HepG2 (cell line): ENCODE data around the gene RASGRP2. TPM values are rescaled to one million over a fixed set of nuclear protein-coding genes. Genes with fewer than 3 reads are reported as not detected.

Experiments
- ATAC-seq: fragments of 200-7000 bp; cut with Tn5 transposase; 3 replicates; pipeline ENCODE4 v1.9.1; 2020; ENCODE audit warnings: mild to moderate bottlenecking, moderate library complexity
- BruUV-seq: library from RNA; stranded (reverse); fragments of 400-500 nt; replicated peaks from 2 replicates; lab custom pipeline; 2021; lab: Mats Ljungman, UMichigan
- CTCF ChIA-PET: fragments of 300-600 bp; formaldehyde crosslinking; extraction: SDS; loops from one replicate; lab custom pipeline; 2021; ENCODE audit warnings: low total read pairs, inconsistent platforms, low intra/inter-chr PET ratio; lab: Yijun Ruan, JAX
- POLR2A ChIA-PET: fragments of 350-600 bp; sonication (Branson Sonifier 250); formaldehyde crosslinking; loops from one replicate; lab custom pipeline; 2020; ENCODE audit warnings: antibody characterized with exemption, inconsistent platforms; lab: Yijun Ruan, JAX
- DNase-seq: peaks from one replicate; pipeline ENCODE4 v3.0.0-alpha.2; 2015; ENCODE audit warnings: low spot score
- FAIRE-seq: peaks from 3 replicates; lab custom pipeline; 2011; peaks lifted over from hg19 to GRCh38; lab: Jason Lieb, UNC
- H2AFZ ChIP-seq: one replicate; pipeline ENCODE4 v1.6.1; 2011; ENCODE audit warnings: low read length, inconsistent platforms
- H3K27ac ChIP-seq: fragments of 300-600 bp; 3 replicates; pipeline ENCODE4 v1.8.0; 2011; ENCODE audit warnings: mixed run types, mild to moderate bottlenecking, mixed read lengths, low read length, inconsistent platforms; ENCODE audit not compliant: insufficient read depth; ENCODE audit errors: extremely low read length
- H3K27me3 ChIP-seq, 2 experiments: fragments of 200-600 bp in 1 of 2; 2 replicates in 1 of 2; 3 replicates in 1 of 2; pipeline versions ENCODE4 v1.6.0 to v1.8.0; 2011; ENCODE audit warnings: low read length in 2 of 2, mild to moderate bottlenecking in 2 of 2, moderate library complexity in 2 of 2, inconsistent platforms in 1 of 2; ENCODE audit not compliant: insufficient read depth in 2 of 2, control insufficient read depth in 1 of 2
- H3K36me3 ChIP-seq, 2 experiments: fragments of 200-600 bp in 1 of 2; replicated peaks in 1 of 2; 2 replicates in 1 of 2; 3 replicates in 1 of 2; pipeline versions ENCODE4 v1.5.1 to v1.8.0; 2011; ENCODE audit warnings: low read length in 2 of 2, inconsistent platforms in 1 of 2; ENCODE audit not compliant: insufficient read depth in 2 of 2, control insufficient read depth in 1 of 2
- H3K4me1 ChIP-seq: 2 replicates; pipeline ENCODE4 v1.5.1; 2012; ENCODE audit warnings: low read length, inconsistent platforms; ENCODE audit not compliant: insufficient read depth
- H3K4me2 ChIP-seq: 2 replicates; pipeline ENCODE4 v1.6.0; 2011; ENCODE audit warnings: low read depth, low read length, inconsistent platforms
- H3K4me3 ChIP-seq, 3 experiments: fragments of 200-600 bp in 1 of 3; sonication (generic), shearing (Covaris generic) in 1 of 3; replicated peaks in 1 of 3; 2 replicates each; pipeline ENCODE4 v1.5.1; 2011 to 2016; ENCODE audit warnings: low read length in 3 of 3, inconsistent platforms in 2 of 3, low read depth in 2 of 3, mild to moderate bottlenecking in 2 of 3, control low read depth in 1 of 3, mixed read lengths in 1 of 3; ENCODE audit not compliant: insufficient read depth in 1 of 3
- H3K79me2 ChIP-seq: one replicate; pipeline ENCODE4 v1.6.1; 2011; ENCODE audit warnings: low read length, inconsistent platforms; ENCODE audit not compliant: insufficient read depth
- H3K9ac ChIP-seq: 2 replicates; pipeline ENCODE4 v1.6.0; 2011; ENCODE audit warnings: mild to moderate bottlenecking, low read depth, low read length, inconsistent platforms; ENCODE audit not compliant: insufficient read depth
- H3K9me3 ChIP-seq: 2 replicates; pipeline ENCODE4 v1.5.1; 2012; ENCODE audit warnings: mild to moderate bottlenecking, low read length
- H4K20me1 ChIP-seq: 2 replicates; pipeline ENCODE4 v1.6.0; 2011; ENCODE audit warnings: inconsistent platforms, mild to moderate bottlenecking, low read length, moderate library complexity; ENCODE audit not compliant: insufficient read depth
- AGO2 ChIP-seq: fragments of 200-400 bp; formaldehyde crosslinking; optimal IDR thresholded peaks from 2 replicates; pipeline ENCODE3; 2017; ENCODE audit warnings: mild to moderate bottlenecking, low read depth, low read length, moderate library complexity
- CTCF ChIP-seq: sonication (generic); formaldehyde crosslinking; IDR thresholded peaks from 2 replicates; pipeline ENCODE4 v1.5.0; 2020; ENCODE audit warnings: mild to moderate bottlenecking, missing genetic modification reagents, moderate library complexity
- DMAP1 ChIP-seq: IDR thresholded peaks from 2 replicates; pipeline ENCODE4 v1.6.1; 2016
- DNMT3B ChIP-seq: conservative IDR thresholded peaks from 2 replicates; pipeline ENCODE4 v1.6.1; 2016; ENCODE audit warnings: missing biosample characterization, control low read depth
- SIN3B ChIP-seq: fragments of 150-350 bp; IDR thresholded peaks from 2 replicates; pipeline ENCODE4 v1.6.1; 2014; ENCODE audit warnings: low read length
- STAT5B ChIP-seq: sonication (generic); formaldehyde crosslinking; IDR thresholded peaks from 2 replicates; pipeline ENCODE4 v1.4.0; 2020; ENCODE audit warnings: missing genetic modification reagents
- ZBTB20 ChIP-seq: sonication (generic); formaldehyde crosslinking; IDR thresholded peaks from 2 replicates; pipeline ENCODE4 v1.8.1; 2023; ENCODE audit warnings: missing genetic modification reagents, low read depth, mild to moderate bottlenecking, borderline replicate concordance
- ZNF142 ChIP-seq: sonication (generic); formaldehyde crosslinking; IDR thresholded peaks from 2 replicates; pipeline ENCODE4 v1.4.0; 2020; ENCODE audit warnings: missing genetic modification reagents
- ZNF672 ChIP-seq: sonication (generic); formaldehyde crosslinking; IDR thresholded peaks from 2 replicates; pipeline ENCODE4 v1.8.1; 2022; ENCODE audit warnings: missing genetic modification reagents
- WGBS: methylation state at CpG from one replicate; pipeline ENCODE4 v1.1.6; 2017; ENCODE audit warnings: low lambda C conversion rate; 5-methylcytosine and 5-hydroxymethylcytosine counted together
- in situ Hi-C: cut with HindIII; loops from 2 replicates; pipeline ENCODE4 v1.10.0; 2017; ENCODE audit warnings: low pct_unique_long_range_greater_than_20kb; ENCODE audit not compliant: extremely low pct_ligation_motif_present
- intact Hi-C: fragments of 100-400 bp; cut with micrococcal nuclease; formaldehyde crosslinking; loops from one replicate; pipeline ENCODE4 v1.10.0; 2022; ENCODE audit not compliant: unreplicated experiment
- polyA plus RNA-seq, 8 experiments: library from polyadenylated mRNA; depleted of rRNA in 3 of 8; stranded (reverse) in 7 of 8; unstranded in 1 of 8; fragments of >200 nt; fragmentation: Illumina TruSeq in 4 of 8; extraction: Trizol in 4 of 8; gene quantifications; 2 replicates each; pipeline versions ENCODE4 v1.2.1 to v1.2.3, GENCODE V29; 2011 to 2016; ENCODE audit warnings: low read depth in 4 of 8, missing spikeins in 1 of 8, mixed read lengths in 1 of 8; ENCODE audit not compliant: insufficient read depth in 1 of 8
- total RNA-seq, 5 experiments: library from RNA; depleted of rRNA; stranded (reverse); fragments of >200 nt; fragmentation: Illumina TruSeq; extraction: Trizol; gene quantifications; 2 replicates each; pipeline ENCODE4 v1.2.3, GENCODE V29; 2016; ENCODE audit warnings: low read depth in 1 of 5
- TF ChIP-seq, protein P1 (sequence below): sonication (generic); formaldehyde crosslinking; IDR thresholded peaks from 2 replicates; pipeline ENCODE4 v1.4.0; 2020; ENCODE audit warnings: missing genetic modification reagents, mild to moderate bottlenecking, borderline replicate concordance

RASGRP2 gene
- total and polyA plus RNA-seq, 2 of the 13 experiments (the other 11 are each of a cell fraction or from before 2014, with no cell fraction given) = 0.61 TPM; not detected in 1

DNA sequence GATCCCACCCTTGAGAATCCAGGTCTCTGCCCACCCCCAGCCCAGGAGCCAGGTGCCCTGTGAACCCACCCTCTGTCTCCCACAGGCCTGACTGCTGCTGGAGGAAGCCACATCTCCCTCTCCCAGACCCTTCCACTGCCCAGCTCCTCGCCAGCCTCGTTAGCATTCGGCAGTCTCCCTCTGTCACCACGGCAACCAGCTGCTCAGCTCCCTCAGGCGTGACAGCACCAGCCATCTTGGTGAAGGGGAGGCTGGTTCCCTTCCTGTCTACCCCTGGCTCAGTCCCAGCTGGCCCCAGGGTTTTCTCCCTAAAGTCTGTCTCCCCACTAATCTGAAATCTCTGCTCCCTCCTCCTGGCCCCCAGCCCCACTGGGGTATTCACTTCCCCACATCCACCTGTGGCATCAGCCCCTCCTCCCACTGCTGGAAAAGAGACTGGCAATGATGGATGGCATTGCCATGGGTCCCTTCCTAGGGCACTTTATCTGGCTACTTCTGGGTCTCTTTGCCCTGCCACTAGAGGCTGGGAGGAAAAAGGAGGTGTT, 49.0 kb downstream of the RASGRP2 start (continued):
- TF ChIP-seq, protein P1, sequence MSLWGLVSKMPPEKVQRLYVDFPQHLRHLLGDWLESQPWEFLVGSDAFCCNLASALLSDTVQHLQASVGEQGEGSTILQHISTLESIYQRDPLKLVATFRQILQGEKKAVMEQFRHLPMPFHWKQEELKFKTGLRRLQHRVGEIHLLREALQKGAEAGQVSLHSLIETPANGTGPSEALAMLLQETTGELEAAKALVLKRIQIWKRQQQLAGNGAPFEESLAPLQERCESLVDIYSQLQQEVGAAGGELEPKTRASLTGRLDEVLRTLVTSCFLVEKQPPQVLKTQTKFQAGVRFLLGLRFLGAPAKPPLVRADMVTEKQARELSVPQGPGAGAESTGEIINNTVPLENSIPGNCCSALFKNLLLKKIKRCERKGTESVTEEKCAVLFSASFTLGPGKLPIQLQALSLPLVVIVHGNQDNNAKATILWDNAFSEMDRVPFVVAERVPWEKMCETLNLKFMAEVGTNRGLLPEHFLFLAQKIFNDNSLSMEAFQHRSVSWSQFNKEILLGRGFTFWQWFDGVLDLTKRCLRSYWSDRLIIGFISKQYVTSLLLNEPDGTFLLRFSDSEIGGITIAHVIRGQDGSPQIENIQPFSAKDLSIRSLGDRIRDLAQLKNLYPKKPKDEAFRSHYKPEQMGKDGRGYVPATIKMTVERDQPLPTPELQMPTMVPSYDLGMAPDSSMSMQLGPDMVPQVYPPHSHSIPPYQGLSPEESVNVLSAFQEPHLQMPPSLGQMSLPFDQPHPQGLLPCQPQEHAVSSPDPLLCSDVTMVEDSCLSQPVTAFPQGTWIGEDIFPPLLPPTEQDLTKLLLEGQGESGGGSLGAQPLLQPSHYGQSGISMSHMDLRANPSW (CRISPR knock-in tag) = no peak
- no peak for TF ChIP-seq SIN3B
- TF ChIP-seq CTCF (CRISPR knock-in tag) = no peak

- Histone ChIP-seq H3K4me3 (no peak overlapping the region), H4K20me1 (no peaks in the 10 kb centered on the region), H3K4me2 (no peak overlapping the region), H3K27me3 (peaks cover 4 to 83% of the 10 kb centered on the region in 2 experiments; a peak in 4 of 5 replicates), H3K79me2 (no peaks in the 10 kb centered on the region), H2AFZ (no peak overlapping the region), H3K36me3 (no peaks in the 10 kb centered on the region), H3K9me3 (no peaks in the 10 kb centered on the region), H3K4me1 (no peaks in the 10 kb centered on the region), H3K27ac (no peak overlapping the region), H3K9ac (no peak overlapping the region)
- no TSS peak for BruUV-seq
- ATAC-seq (no peak), DNase-seq (no peak), FAIRE-seq (no peak)
- 0% methylated on average over 3 of the region's 4 CpGs for WGBS
- intact Hi-C loops = no loop called here
- POLR2A ChIA-PET = no interaction called here
- CTCF ChIA-PET = no interaction called here
- in situ Hi-C loops = no loop called here
- TF ChIP-seq ZNF142 (CRISPR knock-in tag) (no peak), ZNF672 (no peak), DNMT3B (no peak), ZBTB20 (CRISPR knock-in tag) (no peak), DMAP1 (CRISPR knock-in tag) (no peak), AGO2 (no peak), STAT5B (no peak)
These were observed 49.8 kb downstream of the RASGRP2 start for GRCh38 chr11:64694026-64694755.
